PC-3 (cell line): ENCODE results near the gene ADI1. TPM values are rescaled to one million over a fixed set of nuclear protein-coding genes. Genes with fewer than 3 reads are reported as not detected.

Experiments
- ATAC-seq: fragments of 200-7000 bp; cut with Tn5 transposase; 2 replicates; pipeline ENCODE4 v1.9.1; 2020; ENCODE audit warnings: mild to moderate bottlenecking, moderate library complexity
- BruUV-seq: library from RNA; stranded (reverse); fragments of 400-500 nt; replicated peaks from 2 replicates; lab custom pipeline; 2021; lab: Mats Ljungman, UMichigan
- CTCF ChIA-PET: fragments of 300-600 bp; sonication (Branson Sonifier 250); formaldehyde crosslinking; loops from one replicate; lab custom pipeline; 2022; ENCODE audit warnings: antibody characterized with exemption; lab: Charles Lee
- POLR2A ChIA-PET: fragments of 300-600 bp; sonication (Branson Sonifier 250); formaldehyde crosslinking; loops from one replicate; lab custom pipeline; 2022; ENCODE audit warnings: antibody characterized with exemption; ENCODE audit not compliant: unreplicated experiment; lab: Charles Lee
- DNase-seq: peaks from one replicate; pipeline ENCODE4 v3.0.0-alpha.2; 2015
- H2AFZ ChIP-seq: fragments of 300-600 bp; sonication (generic); 2 replicates; pipeline ENCODE4 v1.6.0; 2016; ENCODE audit warnings: antibody characterized with exemption, low read length
- H3F3A ChIP-seq: fragments of 300-600 bp; sonication (generic); one replicate; pipeline ENCODE4 v1.6.0; 2017; ENCODE audit warnings: antibody characterized with exemption, low read length, control low read depth, mild to moderate bottlenecking; ENCODE audit not compliant: unreplicated experiment
- H3K27ac ChIP-seq: fragments of 300-600 bp; sonication (generic); 2 replicates; pipeline ENCODE4 v1.5.1; 2016; ENCODE audit warnings: mild to moderate bottlenecking, low read length
- H3K27me3 ChIP-seq: fragments of 300-600 bp; sonication (generic); 2 replicates; pipeline ENCODE4 v1.6.1; 2016; ENCODE audit warnings: low read length, mixed read lengths
- H3K36me3 ChIP-seq: fragments of 300-600 bp; sonication (generic); 2 replicates; pipeline ENCODE4 v1.6.1; 2016; ENCODE audit warnings: low read depth, mixed run types, low read length, mixed read lengths
- H3K4me1 ChIP-seq: fragments of 300-600 bp; sonication (generic); 2 replicates; pipeline ENCODE4 v1.5.1; 2016; ENCODE audit warnings: low read length; ENCODE audit not compliant: insufficient read depth
- H3K4me2 ChIP-seq: fragments of 300-600 bp; sonication (generic); 2 replicates; pipeline ENCODE4 v1.6.0; 2016; ENCODE audit warnings: low read length
- H3K4me3 ChIP-seq: fragments of 300-600 bp; sonication (generic); 2 replicates; pipeline ENCODE4 v1.5.1; 2016; ENCODE audit warnings: mild to moderate bottlenecking, low read length, mixed read lengths
- H3K79me2 ChIP-seq: fragments of 300-600 bp; sonication (generic); 2 replicates; pipeline ENCODE4 v1.6.1; 2017; ENCODE audit warnings: low read length, mixed read lengths
- H3K9ac ChIP-seq: fragments of 300-600 bp; sonication (generic); 2 replicates; pipeline ENCODE4 v1.6.0; 2016; ENCODE audit warnings: mild to moderate bottlenecking, low read length
- H3K9me2 ChIP-seq: fragments of 300-600 bp; sonication (generic); replicated peaks from 2 replicates; pipeline ENCODE4 v1.6.1; 2016; ENCODE audit warnings: mixed run types, low read length, mixed read lengths
- H3K9me3 ChIP-seq: fragments of 300-600 bp; sonication (generic); 2 replicates; pipeline ENCODE4 v1.6.1; 2016; ENCODE audit warnings: low read length, mixed read lengths
- H4K20me1 ChIP-seq: fragments of 300-600 bp; sonication (generic); 2 replicates; pipeline ENCODE4 v1.6.1; 2016; ENCODE audit warnings: low read length, mixed read lengths
- CTCF ChIP-seq: fragments of 300-600 bp; sonication (generic); conservative IDR thresholded peaks from 2 replicates; pipeline ENCODE4 v1.5.1; 2017; ENCODE audit warnings: antibody characterized with exemption, low read depth, mild to moderate bottlenecking, low read length
- EZH2 ChIP-seq: fragments of 300-600 bp; sonication (generic); IDR thresholded peaks from one replicate; pipeline ENCODE4 v1.6.1; 2017; ENCODE audit warnings: antibody characterized with exemption, mild to moderate bottlenecking, low read length; ENCODE audit not compliant: unreplicated experiment
- EZH2phosphoT487 ChIP-seq: fragments of 300-600 bp; sonication (generic); IDR thresholded peaks from 2 replicates; pipeline ENCODE4 v1.6.1; 2018; ENCODE audit warnings: mild to moderate bottlenecking, antibody characterized with exemption, low read length, borderline replicate concordance
- intact Hi-C: fragments of 100-400 bp; cut with micrococcal nuclease; formaldehyde crosslinking; loops from 2 replicates; pipeline ENCODE4 v1.9.0; 2023
- total RNA-seq: library from RNA; depleted of rRNA; stranded (reverse); fragments of >200 nt; gene quantifications from 2 replicates; pipeline ENCODE4 v1.2.3, GENCODE V29; 2014

The ADI1 gene
- total RNA-seq, 1 experiment from 2014 or later, result 97.8 TPM

- POLR2A ChIA-PET, result no interaction called here
- no peaks in the 10 kb centered on the region for H4K20me1 ChIP-seq
- intact Hi-C loops, result no loop called here
- H3K4me1 ChIP-seq, result peaks cover 16% of the 10 kb centered on the region
- H3K79me2 ChIP-seq, result no peaks in the 10 kb centered on the region
- TF ChIP-seq EZH2 (no peak), EZH2phosphoT487 (no peak), CTCF (no peak)
- BruUV-seq, result no TSS peak
- H3F3A ChIP-seq, result no peaks in the 10 kb centered on the region
- H3K27ac ChIP-seq, result no peak overlapping the region
- no peaks in the 10 kb centered on the region for H3K9me2 ChIP-seq
- no peak overlapping the region for H3K4me2 ChIP-seq
- H2AFZ ChIP-seq, result no peak overlapping the region
- no peak overlapping the region for H3K9ac ChIP-seq
- no peaks in the 10 kb centered on the region for H3K27me3 ChIP-seq
- CTCF ChIA-PET, result no interaction called here
- H3K4me3 ChIP-seq, result no peak overlapping the region
- DNase-seq (no peak), ATAC-seq (no peak)
- no peaks in the 10 kb centered on the region for H3K9me3 ChIP-seq
- H3K36me3 ChIP-seq, result no peaks in the 10 kb centered on the region
Measured at GRCh38 chr2:3526871-3527270, 7.5 kb upstream of the ADI1 start.

DNA sequence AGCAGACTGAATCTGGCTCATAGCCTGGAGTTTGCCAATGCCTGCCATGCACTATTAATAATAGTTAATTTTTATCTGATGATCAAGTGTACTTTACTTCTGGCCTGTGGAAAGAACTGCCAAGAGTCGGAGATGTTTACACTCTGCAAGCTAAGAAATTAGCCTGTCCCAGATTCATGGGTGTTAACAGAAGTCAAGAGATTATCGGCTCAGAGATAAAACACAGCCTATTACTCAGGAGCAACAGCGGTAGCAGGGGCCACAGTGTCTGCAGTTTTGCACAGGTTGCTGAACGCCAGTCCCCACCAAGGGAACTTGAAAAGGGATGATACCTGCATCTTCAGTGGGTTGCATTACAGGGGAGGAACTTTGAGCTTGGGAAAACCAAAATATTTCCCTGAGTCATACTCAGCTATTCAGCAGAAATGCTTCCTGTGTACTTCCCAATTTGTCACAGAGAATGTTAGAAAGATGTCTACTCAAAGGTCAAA, 4.3 kb upstream of the ADI1 start:
- ChIA-PET POLR2A (interaction anchor here (0.5 to 0.6 kb wide), 4 partner anchors 34 to 1034 kb away, joined by 3 to 15 read pairs (median 3); partner anchors contain the start of gene RNASEH1), CTCF (interaction anchor here (1.4 kb wide), 1 partner anchor 12 kb away, joined by 4 read pairs; no protein-coding TSS in a partner anchor)
- no peak overlapping the region for H3K9ac ChIP-seq
- peak; percentile 38 for ATAC-seq
- H3K36me3 ChIP-seq, result no peaks in the 10 kb centered on the region
- no peaks in the 10 kb centered on the region for H3F3A ChIP-seq
- no peaks in the 10 kb centered on the region for H4K20me1 ChIP-seq
- no peaks in the 10 kb centered on the region for H3K9me2 ChIP-seq
- peak overlapping the region; percentile 38 for H3K4me3 ChIP-seq
- peak overlapping the region; percentile 50 for H3K27ac ChIP-seq
- peak overlapping the region; percentile 64 for H2AFZ ChIP-seq
- H3K79me2 ChIP-seq, result peaks cover 9% of the 10 kb centered on the region
- H3K4me2 ChIP-seq, result peak overlapping the region; percentile 74
- H3K27me3 ChIP-seq, result no peaks in the 10 kb centered on the region
- H3K4me1 ChIP-seq, result peaks cover 27% of the 10 kb centered on the region
- intact Hi-C loops, result no loop called here
- no peak for TF ChIP-seq EZH2
- TF ChIP-seq EZH2phosphoT487, result no peak
- TF ChIP-seq CTCF, result no peak
- BruUV-seq, result no TSS peak
- H3K9me3 ChIP-seq, result no peaks in the 10 kb centered on the region
- DNase-seq, result peak; percentile 75

- ChIA-PET POLR2A (no interaction called here), CTCF (no interaction called here)
- peak overlapping the region; percentile 74 for H3K4me2 ChIP-seq
Measured at GRCh38 chr2:3522961-3523421, 3.7 kb upstream of the ADI1 start.

More at GRCh38 chr2:3522961-3523421, 3.7 kb upstream of the ADI1 start:
- Histone ChIP-seq H3K4me1 (peaks cover 29% of the 10 kb centered on the region), H4K20me1 (no peaks in the 10 kb centered on the region), H3K9ac (no peak overlapping the region), H3F3A (no peaks in the 10 kb centered on the region), H3K9me2 (no peaks in the 10 kb centered on the region), H3K27ac (peak overlapping the region; percentile 50; the same call in 1 of the 2 replicates), H3K4me3 (peak overlapping the region; percentile 38; the same call in 1 of the 2 replicates), H3K36me3 (no peaks in the 10 kb centered on the region), H2AFZ (peak overlapping the region; percentile 64), H3K27me3 (no peaks in the 10 kb centered on the region), H3K9me3 (no peaks in the 10 kb centered on the region), H3K79me2 (peaks cover 15% of the 10 kb centered on the region)
- no TSS peak for BruUV-seq
- intact Hi-C loops, result no loop called here
- DNase-seq (no peak), ATAC-seq (no peak)
- TF ChIP-seq EZH2phosphoT487 (no peak), CTCF (no peak), EZH2 (no peak)
